ENCODE measurements around the gene SRSF7. TPM values are rescaled to one million over a fixed set of nuclear protein-coding genes. Genes with fewer than 3 reads are reported as not detected.
A peak's percentile ranks its signal among the peaks of the same experiment; 100 is the strongest.
"Not testable (repeated sequence)": the region's sequence is repeated elsewhere in the genome, so short reads cannot be mapped to it uniquely, and the experiment has no call there.

The SRSF7 gene
- 10 to 100 TPM; 85.6 to 91.2 TPM for total RNA-seq
- long read RNA-seq, transcript SRSF7-201 (8 exons, 2,489 nt), result major isoform, 11 of 24 reads
- long read RNA-seq, partial matches to known transcripts, result 6 of 24 reads
- long read RNA-seq, other reads (novel, unspliced or antisense), result 2 of 24 reads

DNA sequence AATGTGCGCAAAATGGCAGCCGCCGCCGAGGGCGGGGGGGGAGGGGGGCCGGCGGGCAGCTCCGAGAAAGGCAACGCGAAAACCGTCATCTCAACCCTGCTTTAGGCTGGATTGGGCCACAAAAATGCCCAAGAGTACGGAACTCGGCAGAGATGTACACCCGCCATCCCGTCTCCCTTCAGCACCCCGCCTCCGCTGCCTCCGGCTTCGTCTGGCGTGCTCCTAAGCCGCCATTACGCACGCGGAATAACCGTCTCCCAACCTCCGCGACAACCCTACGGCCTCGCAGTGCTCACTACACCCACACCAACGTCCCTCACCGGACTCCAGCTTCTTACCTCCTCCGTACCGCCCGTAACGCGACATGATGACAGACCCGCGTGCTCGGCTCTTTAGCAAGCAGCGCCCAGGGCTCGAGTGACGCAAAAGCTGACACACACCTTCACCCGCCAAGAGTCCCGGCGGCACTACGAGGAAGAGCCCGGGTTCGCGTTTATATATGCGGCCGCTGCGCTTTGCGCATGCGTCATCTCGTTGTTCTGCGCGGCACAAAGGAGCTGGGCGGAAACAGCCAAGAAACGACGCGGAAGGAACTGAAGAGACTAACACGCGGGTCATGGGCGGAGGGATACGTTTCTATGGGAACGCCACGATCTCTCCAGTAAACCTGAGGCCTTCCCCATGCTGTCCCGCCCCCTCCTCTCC lies at the start of gene SRSF7:
SRSF7 (minus strand) TSS at position 471 of the 705 bp plus-strand sequence; CDS start at position 366, 105 bp downstream.
- DNase-seq (peak; percentile 97 to 98), ATAC-seq (peak; percentile 83)
- intact Hi-C loops (cut with DNase I, micrococcal nuclease), result no loop called here

DNA sequence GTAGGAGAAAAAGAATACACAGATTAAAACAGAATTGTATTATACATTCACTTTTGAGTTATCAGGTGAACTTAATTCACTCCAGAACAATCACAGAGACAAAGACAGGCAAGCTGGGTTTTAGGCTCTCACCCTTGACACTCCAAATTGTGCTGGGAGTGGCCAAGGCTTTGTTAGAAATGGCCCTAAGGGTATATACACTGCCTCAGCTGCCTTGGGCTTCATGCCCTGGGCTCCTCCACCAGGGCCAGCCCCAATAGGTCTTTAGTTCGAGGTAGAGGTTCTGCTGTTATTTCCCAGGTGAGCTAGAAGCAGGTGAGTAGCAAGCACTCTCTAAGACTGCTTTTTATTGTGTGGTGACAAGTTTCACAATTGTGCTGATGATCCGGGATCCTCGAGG lies 46.8 kb upstream of the SRSF7 start:
- ATAC-seq (no peak), DNase-seq (no peak)
- intact Hi-C loops (cut with DNase I, micrococcal nuclease), result no loop called here

DNA sequence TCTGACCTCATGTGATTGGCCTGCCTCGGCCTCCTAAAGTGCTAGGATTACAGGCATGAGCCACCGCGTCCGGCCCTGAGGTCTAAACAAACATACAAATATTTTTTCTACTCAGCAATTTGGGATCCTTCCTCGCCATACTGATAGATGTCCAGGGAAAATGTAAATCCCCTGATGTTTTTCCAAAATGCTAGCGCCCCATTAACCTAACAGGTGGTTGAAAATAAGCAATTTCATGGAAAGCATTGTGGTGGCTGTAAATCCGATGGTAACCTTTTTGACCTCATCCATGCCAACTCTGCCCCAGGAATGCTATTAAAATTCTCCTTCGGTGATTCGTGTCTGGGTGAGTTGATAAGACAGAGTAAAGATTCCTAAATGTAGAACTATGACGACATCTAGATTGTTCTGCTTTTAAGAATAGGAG lies 46.1 kb upstream of the SRSF7 start:
- DNase-seq (no peak), ATAC-seq (no peak)
- intact Hi-C loops (cut with DNase I, micrococcal nuclease), result no loop called here

DNA sequence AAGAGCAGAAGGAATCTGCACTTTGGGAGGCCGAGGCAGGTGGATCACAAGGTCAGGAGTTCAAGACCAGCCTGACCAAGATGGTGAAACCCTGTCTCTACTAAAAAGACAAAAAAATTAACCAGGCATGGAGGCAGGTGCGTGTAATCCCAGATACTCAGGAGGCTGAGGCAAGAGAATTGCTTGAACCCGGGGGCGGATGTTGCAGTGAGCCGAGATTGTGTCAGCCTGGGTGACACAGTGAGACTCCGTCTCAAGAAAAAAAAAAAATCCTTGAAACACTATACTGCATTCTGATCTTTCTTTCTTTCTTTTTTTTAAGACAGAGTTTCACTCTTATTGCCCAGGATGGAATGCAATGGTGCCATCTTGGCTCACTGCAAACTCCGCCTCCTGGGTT lies 43.9 kb upstream of the SRSF7 start:
- ATAC-seq; intact Hi-C loops (cut with DNase I, micrococcal nuclease); DNase-seq: not testable (repeated sequence)

DNA sequence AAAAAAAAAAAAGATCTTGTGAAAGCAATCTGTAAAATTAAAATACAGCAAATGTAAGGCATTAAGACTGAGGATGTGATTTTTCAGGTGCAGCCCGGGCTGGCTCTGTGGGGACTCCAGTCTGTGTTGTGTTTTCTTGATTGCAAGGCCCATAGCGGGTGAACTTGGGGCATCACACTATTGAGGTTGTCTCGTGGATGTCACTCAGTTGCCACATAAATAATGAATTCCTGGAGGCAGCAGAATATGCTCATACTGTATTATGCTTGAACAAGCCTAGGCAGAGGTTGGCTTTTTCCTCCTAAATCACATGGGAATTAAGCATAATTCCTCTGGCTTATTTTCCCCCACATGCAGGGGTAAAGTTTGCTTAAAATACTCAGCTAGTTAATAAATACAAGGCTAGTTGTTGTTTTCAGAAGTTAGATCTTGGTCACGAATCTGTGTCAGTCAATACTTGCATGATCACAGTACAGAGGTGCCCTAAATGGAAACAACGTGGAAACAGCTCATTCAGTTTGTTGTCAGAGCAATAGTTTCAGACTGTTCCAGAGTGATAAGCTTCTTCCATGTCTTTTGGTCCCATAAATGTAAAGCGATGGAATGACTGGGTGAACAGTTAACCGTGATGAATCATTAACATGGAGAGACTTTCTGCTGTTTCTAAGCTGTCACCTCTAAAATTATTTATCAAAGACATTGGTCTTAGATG lies 43.2 kb upstream of the SRSF7 start:
- ATAC-seq (peak; percentile 80), DNase-seq (no peak)
- intact Hi-C loops (cut with DNase I, micrococcal nuclease), result no loop called here

DNA sequence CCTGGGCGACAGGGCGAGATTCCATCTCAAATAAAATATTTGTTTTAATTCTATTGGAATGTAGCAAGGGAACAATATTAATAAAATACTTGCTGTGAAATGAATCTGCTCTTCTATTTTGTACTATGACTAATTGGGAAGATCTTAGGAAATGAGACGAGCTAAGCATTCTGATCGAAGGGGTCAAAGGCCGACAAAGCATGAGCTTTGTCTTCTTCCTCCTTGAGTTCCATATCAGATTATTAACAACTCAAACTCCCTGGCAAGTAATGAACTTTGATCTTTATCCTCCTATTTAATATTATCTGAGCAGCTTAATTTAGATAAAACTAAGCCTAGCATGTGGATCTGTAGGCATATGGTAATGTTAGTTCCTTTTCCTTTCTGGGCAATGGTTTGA lies 42.4 kb upstream of the SRSF7 start:
- DNase-seq (no peak), ATAC-seq (peak; percentile 44)
- intact Hi-C loops (cut with DNase I, micrococcal nuclease), result no loop called here

DNA sequence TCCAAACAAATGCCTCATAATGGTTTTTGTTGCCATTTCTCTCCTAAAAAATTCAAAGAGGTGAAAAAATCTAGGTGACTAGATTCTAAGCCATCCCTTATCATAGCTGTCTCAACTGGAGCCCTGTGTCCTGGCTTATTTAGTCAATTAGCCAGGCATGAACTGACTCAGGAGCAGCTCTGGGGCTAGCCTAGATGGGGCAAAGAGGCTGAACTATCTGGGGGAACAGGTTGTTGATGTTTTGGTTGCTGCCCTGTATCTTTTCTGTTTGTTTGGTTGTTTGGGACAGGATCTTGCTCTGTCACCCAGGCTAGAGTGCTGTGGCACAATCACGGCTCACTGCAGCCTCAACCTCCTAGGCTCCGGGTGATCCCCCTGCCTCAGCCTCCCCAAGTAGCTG lies 41.6 kb upstream of the SRSF7 start:
- DNase-seq (no peak), ATAC-seq (no peak)
- intact Hi-C loops (cut with DNase I, micrococcal nuclease), result no loop called here

DNA sequence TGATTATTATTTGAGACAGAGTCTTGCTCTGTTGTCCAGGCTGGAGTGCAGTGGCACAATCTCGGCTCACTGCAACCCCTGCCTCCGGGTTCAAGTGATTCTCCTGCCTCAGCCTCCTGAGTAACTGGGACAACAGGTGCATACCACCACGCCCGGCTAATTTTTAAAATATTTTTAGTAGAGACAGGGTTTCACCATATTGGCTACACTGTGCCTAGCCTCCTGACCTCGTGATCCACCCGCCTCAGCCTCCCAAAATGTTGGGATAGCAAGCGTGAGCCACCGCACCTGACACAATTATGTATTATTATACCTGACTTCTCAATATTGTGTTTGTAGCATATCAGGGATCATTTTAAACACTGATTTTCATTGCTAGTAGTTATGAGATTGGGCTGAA lies 41.2 kb upstream of the SRSF7 start:
- intact Hi-C loops (cut with DNase I, micrococcal nuclease); ATAC-seq; DNase-seq: not testable (repeated sequence)

DNA sequence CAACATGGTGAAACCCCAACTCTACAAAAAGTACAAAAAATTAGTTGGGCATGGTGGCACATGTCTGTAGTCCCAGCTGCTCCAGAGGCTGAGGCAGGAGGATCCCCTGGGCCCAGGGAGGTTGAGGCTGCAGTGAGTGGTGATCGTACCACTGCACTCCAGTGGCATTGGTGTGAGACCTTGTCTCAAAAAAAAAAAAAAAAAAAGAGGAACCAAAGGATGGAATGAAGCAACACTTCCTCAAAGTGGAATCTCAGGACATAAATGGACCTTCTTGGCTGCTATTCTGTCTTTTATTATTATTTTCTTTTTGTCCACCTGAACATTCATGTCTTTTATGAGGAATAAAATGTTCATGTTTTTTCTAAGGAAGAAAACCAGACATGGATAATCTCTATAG lies 40.6 kb upstream of the SRSF7 start:
- DNase-seq (no peak), ATAC-seq (no peak)
- intact Hi-C loops (cut with DNase I, micrococcal nuclease), result no loop called here

DNA sequence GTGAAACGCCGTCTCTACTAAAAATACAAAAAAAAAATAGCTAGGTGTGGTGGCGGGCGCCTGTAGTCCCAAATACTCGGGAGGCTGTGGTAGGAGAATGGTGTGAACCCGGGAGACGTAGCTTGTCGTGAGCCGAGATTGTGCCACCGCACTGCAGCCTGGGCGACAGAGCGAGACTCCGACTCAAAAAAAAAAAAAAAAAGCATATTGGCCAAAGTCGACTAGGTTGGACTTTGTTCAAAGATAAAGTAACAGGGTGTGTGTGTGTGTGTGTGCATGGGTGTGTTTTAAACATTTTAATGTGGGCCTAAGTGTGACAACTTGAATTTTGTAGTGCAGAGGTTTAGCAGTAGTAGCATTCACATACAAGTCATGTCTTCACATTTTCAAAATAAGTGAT lies 38.5 kb upstream of the SRSF7 start:
- DNase-seq (peak; percentile 26), ATAC-seq (peak; percentile 84)
- intact Hi-C loops (cut with DNase I, micrococcal nuclease), result no loop called here

DNA sequence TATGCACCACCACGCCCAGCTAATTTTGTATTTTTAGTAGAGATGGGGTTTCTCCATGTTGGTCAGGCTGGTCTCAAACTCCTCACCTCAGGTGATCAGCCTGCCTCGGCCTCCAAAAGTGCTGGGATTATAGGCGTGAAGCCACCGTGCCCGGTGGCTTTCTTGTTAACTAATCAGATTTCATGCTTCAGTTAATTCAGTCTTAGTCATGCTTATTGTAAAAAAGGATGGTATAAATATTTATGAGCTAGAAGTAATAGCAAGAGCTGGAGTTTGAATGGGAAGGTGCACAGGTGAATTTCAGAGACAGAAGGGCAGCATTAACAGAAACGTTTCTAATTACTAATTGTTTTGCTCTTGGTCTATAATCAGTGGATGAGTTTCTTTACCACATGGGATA lies 37.1 kb upstream of the SRSF7 start:
- intact Hi-C loops (cut with DNase I, micrococcal nuclease), result no loop called here
- no peak for DNase-seq

DNA sequence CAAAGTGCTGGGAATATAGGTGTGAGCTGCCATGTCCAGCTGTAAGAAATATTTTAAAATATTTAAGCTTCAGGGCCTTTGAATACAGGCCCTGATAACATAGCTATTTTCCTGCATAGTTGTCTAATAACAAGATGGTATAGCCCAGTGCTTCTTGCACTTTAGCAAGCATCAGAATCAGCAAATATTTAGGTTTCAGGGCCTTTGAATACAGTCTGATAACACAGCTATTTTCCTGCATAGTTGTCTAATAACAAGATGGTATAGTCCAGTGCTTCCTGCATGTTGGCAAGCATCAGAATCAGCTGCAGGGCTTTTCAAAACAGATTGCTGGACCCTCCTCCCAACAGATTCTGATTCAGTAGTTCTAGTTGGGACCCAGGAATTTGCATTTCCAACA lies 32.4 kb upstream of the SRSF7 start:
- no peak for DNase-seq
- ATAC-seq, result no peak
- intact Hi-C loops (cut with DNase I, micrococcal nuclease), result no loop called here

More for the DNA sequence above, 37.1 kb upstream of the SRSF7 start:
- ATAC-seq, result no peak

DNA sequence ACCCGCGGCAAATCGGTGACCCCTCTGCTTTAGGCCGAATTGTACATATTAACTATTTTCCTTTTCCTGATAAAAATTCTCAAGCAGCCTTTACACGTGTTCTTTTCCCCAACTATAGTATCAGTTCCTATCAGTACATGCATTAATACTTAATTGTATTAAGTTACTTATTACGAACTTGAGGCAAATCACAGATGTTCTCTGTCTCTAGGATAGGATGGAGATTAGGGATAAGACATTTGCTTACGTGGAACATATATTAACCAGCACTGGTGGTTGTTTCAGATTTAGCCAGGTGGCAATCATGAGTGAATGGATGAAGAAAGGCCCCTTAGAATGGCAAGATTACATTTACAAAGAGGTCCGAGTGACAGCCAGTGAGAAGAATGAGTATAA lies 27.5 kb upstream of the SRSF7 start:
- ATAC-seq, result no peak
- DNase-seq, result no peak
- intact Hi-C loops (cut with DNase I, micrococcal nuclease), result no loop called here

DNA sequence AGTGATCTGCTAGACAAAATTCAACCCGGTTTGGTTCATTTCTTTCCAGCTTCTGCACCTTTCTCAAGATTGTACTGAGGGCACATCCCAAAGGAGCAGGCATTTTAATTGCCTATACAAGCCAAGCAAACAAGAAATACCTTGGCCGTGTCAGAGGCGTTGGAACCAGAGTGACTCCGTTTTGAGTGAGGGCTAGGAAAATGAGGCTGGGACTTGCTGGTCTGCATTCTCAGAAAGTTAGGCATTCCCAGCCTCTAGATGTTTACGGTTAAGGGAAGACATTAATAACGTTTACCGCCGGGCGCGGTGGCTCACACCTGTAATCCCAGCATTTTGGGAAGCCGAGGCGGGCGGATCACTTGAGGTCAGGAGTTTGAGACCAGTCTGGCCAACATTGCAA lies 25.4 kb upstream of the SRSF7 start:
- DNase-seq (no peak), ATAC-seq (no peak)
- intact Hi-C loops (cut with DNase I, micrococcal nuclease), result no loop called here

DNA sequence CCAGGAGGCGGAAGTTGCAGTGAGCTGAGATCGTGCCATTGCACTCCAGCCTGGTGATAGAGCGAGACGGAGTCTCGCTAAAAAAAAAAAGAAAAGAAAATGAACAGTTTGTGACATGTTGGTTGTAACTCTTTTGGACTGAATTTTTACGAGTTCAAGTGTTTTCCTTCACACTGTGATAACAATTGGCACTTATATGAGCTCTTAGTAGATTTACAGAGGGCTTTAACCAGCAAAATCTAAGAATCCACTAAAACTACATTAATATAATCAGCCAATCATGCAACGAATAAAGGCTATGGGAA lies 24.7 kb upstream of the SRSF7 start:
- intact Hi-C loops (cut with DNase I, micrococcal nuclease), result no loop called here
- no peak for ATAC-seq
- no peak for DNase-seq

DNA sequence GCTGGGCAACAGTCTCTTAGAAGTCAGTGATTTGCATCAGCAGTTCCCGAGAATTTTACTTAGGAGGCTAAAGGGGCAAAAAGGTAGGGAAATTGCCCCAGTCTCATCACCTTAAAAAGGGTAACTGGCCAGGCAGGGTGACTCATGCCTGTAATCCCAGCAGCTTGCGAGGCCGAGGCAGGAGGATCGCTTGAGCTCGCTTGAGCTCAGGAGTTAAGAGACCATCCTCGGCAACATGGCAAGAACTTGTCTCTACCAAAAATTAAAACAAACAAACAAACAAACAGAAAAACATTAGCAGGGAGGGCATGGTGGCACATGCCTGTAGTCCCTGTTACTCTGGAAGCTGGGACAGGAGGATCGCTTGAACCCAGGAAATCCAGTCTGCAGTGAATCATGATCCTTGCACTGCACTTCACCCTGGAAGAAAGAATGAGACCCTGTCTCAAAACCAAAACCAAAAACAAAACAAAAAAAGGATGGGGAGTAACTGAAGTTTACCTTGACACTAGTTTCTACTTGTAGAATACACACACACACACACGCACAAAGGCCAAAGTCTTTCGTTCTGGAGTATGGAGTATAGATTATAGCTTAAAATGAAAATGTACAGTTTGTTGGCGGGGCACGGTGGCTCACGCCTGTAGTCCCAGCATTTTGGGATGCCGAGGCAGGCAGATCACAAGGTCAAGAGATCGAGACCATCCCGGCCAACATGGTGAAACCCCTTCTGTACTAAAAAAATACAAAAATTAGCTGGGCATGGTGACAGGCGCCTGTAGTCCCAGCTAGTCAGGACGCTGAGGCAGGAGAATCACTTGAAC lies 24.1 kb upstream of the SRSF7 start:
- no peak for ATAC-seq
- intact Hi-C loops (cut with DNase I, micrococcal nuclease), result no loop called here
- no peak for DNase-seq

DNA sequence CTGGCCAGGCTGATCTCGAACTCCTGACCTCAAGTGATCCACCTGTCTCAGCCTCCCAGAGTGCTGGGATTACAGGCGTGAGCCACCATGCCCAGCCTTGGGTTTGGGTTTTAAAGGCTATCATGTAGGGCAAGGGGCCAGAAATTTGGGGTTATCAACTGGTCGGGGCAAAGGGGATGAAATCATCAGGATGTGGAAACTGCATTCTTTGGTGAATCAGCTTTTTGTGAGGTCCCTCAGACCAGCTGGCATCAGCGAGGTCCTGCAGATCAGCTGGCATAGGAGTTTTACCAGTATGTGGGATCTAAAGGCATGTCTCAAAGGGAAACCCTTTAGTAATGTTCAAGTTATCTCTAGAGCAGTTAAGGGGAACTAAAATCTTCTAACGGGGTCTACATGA lies 20.5 kb upstream of the SRSF7 start:
- intact Hi-C loops (cut with DNase I, micrococcal nuclease), result no loop called here
- no peak for ATAC-seq
- no peak for DNase-seq

DNA sequence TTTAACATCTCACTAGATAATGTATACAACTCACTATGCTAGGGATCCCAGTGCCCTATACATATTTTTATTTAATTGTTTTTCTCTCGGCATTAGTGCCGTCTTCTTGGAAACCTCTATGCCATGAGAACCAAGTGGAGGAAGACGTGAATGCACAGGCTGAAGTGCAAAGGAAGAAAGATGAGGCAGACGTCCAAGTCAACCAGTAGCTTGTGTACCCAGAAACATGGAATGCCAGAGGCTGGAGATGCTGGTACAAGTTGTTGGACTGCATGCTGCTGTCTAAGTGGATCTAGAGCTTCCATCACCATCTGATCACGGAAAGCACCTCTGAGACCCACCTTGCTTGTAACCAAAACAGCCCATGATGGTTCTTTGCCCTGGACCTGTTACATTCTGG lies 14.4 kb upstream of the SRSF7 start:
- DNase-seq (no peak), ATAC-seq (no peak)
- intact Hi-C loops (cut with DNase I, micrococcal nuclease), result no loop called here

DNA sequence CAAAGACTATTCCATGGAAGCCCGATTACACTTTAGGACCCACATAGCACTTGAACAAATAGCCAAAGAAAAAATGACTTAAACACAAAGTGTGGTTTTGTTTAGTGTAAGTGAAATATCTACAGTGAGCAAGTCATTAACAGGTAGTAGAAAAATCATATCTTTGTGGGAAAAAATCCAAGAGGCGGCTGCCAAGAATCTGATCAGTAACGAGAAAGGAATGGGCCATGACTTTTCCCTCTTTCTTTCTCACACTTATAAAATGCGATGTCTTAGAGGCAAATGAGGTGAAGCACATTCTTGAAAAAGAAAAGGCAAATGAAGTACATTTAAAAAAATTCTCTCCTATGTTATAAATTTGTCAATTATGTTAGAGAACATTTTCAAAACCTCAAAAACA lies 14.0 kb upstream of the SRSF7 start:
- ATAC-seq (no peak), DNase-seq (no peak)
- intact Hi-C loops (cut with DNase I, micrococcal nuclease), result no loop called here

DNA sequence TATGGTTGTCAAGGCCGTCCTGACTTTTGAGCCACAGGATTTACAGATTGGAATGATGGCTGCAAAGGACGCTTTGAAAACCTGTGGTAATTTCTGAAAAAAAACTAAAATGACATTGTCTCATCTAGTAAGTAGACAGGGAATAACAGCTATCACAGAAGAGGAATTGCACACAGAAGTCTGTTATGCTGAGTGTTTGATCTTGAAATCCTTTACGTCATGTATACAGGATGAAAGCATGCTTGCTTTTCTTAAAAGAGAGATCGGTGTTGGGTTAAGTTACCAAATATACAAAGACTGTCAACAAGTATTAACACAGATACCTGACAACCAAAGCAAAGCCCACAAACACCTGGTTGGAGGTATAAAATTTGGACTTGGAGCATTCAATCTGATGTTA lies 12.6 kb upstream of the SRSF7 start:
- intact Hi-C loops (cut with DNase I, micrococcal nuclease), result no loop called here
- ATAC-seq, result no peak
- no peak for DNase-seq
